ENCODE measurements around the gene BANF1.
A peak's percentile ranks its signal among the peaks of the same experiment; 100 is the strongest.

BANF1 gene

GRCh38 chr11:66042227-66042995 is 40.1 kb downstream of the BANF1 start:
- no peak for DNase-seq

DNA sequence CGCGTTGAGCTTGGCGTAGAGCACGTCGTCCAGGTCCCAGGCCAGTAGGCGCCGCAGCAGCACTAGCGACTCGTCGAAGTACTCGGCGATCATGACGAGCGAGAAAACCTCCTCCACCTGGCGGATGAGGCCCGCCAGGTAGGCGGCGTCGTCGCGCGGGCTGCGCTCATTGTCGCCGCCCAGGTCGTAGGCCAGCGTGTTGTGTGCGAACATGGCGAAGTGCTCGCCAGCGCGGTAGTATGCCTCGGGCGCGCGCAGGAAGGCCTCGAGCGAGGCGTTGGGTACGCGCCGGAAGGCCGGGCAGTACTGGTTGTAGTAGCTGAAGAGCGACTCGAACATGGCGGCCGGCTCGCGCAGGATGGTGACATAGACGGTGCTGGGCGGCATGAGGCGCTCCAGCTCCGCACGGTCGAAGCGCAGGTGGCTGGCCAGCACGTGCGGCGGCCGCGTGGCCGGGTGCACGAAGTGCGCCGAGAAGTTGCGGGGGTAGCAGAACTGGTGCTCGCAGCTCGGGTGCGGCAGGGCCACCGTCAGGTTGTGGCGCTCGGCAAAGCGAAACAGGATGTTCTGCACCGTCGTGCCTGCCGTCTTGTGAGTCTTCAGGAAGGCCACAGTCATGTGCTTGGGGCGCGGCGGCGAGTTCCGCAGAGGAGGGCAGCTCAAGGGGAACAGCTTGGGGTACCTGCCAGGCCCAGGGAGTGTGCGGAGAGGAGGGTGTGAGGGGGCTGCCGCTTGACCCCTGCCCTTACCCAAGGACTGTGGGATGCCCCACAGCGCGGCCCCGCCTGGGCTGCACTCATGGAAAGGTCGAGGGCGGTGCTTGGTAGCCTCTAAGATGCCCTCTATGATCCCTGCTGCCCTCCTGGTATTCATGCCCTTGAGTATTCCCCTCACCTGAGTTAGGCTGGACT is 40.9 kb downstream of the BANF1 start:
- no peak for DNase-seq

DNA sequence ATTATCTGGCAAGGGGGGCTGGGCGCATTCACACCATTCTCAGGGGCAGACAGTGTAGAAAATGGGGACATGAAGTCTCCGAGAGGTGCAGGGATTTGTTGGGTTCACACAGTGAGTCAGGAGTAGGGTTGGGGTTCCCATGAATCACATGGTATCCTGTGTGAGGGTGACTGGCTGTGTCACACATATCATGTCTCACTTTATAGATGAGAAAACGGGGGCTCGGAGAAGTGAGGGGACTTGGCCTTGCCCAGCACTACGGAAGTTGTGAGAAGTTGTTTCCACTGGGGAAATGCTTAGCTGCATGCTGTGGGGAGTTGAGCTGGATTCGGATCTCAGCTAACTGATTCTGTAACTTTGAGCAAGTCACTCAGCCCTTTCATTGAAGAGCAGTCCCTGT is 42.5 kb downstream of the BANF1 start:
- DNase-seq, result no peak

- DNase-seq, result peak; percentile 89
Measured at GRCh38 chr11:66045177-66045639, 42.9 kb downstream of the BANF1 start.

DNA sequence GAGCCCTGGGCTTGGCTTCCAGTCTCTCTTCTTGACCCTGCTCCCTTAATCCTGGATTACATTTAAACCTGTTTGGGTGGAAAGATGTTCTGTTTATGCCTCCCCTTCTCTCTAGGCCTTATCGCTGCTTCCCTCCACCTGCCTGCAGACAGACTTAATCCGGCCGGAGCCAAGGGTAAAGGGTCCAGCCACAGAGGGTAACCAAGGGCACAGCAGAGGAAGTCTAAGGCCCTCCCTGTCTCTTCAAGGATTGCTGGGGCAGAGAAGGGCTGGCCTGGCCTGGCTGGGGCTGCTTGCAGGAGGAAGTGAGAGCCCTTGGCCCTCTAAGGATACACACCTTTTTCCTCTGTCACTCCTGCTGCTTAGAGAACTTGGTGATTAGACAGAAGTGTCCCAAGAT is 44.6 kb downstream of the BANF1 start:
- DNase-seq, result no peak

DNA sequence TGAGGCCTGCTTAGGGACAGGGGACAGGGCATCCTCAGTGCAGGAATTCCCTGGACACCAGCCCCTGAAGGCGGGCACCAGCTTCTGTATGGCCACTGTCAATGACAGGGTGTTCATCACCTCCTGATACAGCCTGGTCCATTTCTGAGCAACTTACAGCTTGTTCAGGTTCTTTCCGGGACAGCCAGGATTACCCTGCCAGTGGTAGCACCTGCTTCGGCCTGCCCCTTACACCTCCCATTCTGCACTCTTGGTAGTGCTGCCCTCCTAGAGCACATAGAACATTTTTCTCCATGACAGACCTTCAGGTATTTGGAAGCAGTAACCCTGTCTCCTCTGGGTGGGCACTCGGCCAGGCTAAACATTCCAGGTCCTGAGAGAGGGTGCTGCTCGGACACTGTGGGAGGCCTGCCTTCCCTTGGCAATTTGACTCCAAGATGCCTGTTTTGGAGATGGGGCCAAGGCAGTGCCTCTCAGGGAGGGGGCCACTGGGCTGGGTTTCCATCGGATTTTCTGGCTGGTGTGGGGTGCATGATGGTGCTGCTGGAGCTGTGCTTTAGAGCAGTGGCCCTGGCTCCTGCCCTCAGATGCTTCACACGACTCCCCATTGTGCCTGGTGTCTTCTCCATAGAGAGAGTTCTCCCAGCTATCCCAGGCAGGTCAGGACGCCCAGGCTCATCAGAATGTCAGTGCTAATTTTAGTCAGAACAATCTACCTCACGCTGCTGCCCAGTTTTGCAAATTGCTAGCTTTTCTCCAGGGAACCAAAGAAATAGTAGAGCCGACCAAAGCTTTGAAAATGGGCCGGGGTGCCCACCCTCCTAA is 45.5 kb downstream of the BANF1 start:
- no peak for DNase-seq

GRCh38 chr11:66048547-66049323 is 46.4 kb downstream of the BANF1 start, which contains the start of gene GAL3ST3:
GAL3ST3 (minus strand) TSS chr11:66049161; CDS start chr11:66045415, 3,746 bp downstream.
- peak; percentile 25 for DNase-seq

DNA sequence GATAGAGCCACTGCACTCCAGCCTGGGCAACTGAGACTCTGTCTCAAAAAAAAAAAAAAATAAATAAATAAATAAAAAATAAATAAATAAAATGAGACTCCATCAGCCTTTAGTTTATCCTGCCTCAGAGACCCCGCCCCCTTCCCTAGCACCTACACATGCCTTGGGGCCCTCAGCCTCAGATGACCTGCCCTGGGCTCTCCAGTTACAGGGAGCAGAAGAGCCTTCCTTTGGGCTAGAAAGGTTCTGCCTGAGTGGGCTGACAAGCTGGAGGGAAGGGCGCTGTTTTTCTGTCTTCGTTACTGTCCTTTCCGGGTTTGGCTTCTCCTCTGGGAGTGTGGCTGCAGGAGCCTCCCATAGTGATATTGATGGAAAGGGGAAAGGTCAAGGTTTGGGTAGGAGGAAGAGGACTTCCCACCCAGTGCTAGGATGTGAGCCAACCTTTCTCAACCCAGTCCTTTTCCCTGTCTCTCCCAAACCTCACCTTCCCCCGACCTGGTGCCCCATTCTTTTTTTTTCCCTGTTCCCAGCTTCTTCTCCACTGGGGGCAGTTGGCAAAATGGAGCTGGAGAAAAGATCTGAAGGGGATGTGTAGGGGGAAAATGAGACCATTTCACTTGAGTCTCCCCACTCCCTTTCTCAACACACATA is 48.4 kb downstream of the BANF1 start:
- no peak for DNase-seq

- DNase-seq, result no peak
Measured at GRCh38 chr11:66051371-66051765, 49.1 kb downstream of the BANF1 start.

DNA sequence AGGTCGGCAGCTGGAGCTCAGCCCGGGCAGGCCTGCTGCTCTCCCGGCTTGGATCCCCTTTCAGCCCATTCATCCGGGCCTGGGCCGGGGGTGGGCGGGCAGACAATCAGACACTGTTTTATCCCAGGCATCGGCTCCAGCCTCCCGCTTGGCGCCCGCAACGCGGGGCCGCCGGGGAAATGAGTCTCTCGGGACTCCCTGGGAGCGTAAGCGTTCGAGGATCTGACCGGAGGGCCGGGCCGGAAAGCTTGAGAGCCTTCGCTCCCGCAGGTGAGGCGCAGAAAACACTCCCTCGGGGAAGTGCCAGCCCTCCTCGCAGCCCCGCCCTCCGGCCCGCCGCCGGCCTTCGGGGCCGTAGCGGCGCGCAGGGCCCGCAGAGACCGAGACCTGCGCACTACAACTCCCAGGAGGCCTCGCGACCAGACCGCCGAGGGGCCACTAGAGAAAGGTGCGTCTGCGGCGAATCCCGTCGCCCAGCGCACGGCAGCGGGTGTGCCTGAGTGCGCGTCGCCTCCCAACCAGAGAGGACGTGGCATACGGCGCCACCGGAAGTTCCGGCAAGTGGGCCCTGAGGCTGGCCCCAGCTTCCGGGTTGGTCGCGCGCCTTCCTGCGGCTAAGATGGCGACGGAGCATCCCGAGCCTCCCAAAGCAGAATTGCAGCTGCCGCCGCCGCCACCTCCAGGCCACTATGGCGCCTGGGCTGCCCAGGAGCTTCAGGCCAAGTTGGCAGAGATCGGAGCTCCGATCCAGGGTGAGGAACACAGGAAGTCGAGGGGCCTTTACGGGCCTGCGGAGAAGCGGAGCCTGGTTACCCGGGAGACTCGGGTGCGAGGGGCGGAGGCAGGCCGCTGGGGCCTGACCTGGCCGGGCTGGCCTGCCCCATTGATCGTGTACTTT is 49.7 kb downstream of the BANF1 start, which contains the start of gene SF3B2:
TSS of gene SF3B2 (plus strand) at position 599 of the 898 bp plus-strand sequence. CDS start at position 620, 21 bp downstream.
- DNase-seq, result peak; percentile 99

DNA sequence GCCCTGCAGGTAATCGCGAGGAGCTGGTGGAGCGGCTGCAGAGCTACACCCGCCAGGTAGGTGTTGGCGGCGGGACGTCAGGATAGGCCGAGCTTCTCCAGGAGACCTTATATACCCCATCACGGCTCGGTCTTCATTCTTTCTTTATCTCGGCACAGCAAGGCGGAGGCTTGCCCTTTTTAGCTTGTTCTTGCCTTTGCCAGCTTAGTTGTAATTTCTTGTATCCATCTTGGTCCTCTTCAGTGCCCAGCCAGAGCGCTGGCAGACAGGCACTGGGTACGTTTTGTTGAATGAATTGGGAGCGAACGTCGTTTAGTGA is 50.3 kb downstream of the BANF1 start:
- no peak for DNase-seq

Measured in hematopoietic multipotent progenitor cell treated with erythropoietin and hydrocortisone succinate and interleukin-3 and kit ligand, for 4 days (in vitro differentiated cells).